Gastroesophageal sphincter (tissue), 3 donors: ENCODE results near the gene IER3IP1.
"Not testable (repeated sequence)": the region's sequence is repeated elsewhere in the genome, so short reads cannot be mapped to it uniquely, and the experiment has no call there.

ENCODE experiments used
- CTCF ChIP-seq, 4 experiments: fragments of 200-600 bp in 2 of 4; fragments of 450-650 bp in 2 of 4; sonication (generic) in 1 of 4; IDR thresholded peaks; one replicate each; pipeline ENCODE4 v1.5.1; 2017 to 2019; ENCODE audit warnings: antibody characterized with exemption in 4 of 4, mild to moderate bottlenecking in 2 of 4, moderate library complexity in 2 of 4
- EP300 ChIP-seq: sonication (generic); formaldehyde crosslinking; IDR thresholded peaks from one replicate; pipeline ENCODE4 v1.6.1; 2017; ENCODE audit warnings: antibody characterized with exemption, mild to moderate bottlenecking
- POLR2A ChIP-seq, 2 donors: fragments of 450-650 bp; IDR thresholded peaks; one replicate each; pipeline ENCODE4 v1.6.1; 2017; ENCODE audit warnings: antibody characterized with exemption in 2 of 2, mild to moderate bottlenecking in 2 of 2, moderate library complexity in 1 of 2
- POLR2AphosphoS5 ChIP-seq: sonication (generic); formaldehyde crosslinking; IDR thresholded peaks from one replicate; pipeline ENCODE4 v1.6.1; 2017; ENCODE audit warnings: antibody characterized with exemption

GRCh38 chr18:47182156-47182555 lies 6.0 kb upstream of the IER3IP1 start:
- not testable (repeated sequence) for TF ChIP-seq CTCF (IDR thresholded peaks at IDR 0.05); EP300; POLR2A (IDR thresholded peaks at IDR 0.05); POLR2AphosphoS5
